Occipital lobe (tissue), 2 donors: ENCODE results near the gene RAB9B. TPM values are rescaled to one million over a fixed set of nuclear protein-coding genes. Genes with fewer than 3 reads are reported as not detected.
"Not testable (repeated sequence)": the region's sequence is repeated elsewhere in the genome, so short reads cannot be mapped to it uniquely, and the experiment has no call there.

ENCODE experiments used
- DNase-seq: peaks from one replicate; lab custom pipeline; 2025; lab: John Stamatoyannopoulos, UW
- total RNA-seq: library from RNA; depleted of rRNA; stranded (reverse); fragments of >200 nt; gene quantifications from one replicate; pipeline ENCODE4 v1.2.3, GENCODE V29; 2014

Gene RAB9B
- total RNA-seq, 1 donor from 2014 or later, result 36.3 TPM

GRCh38 chrX:103817101-103817500, 15.0 kb downstream of the RAB9B start:
- not testable (repeated sequence) for DNase-seq

GRCh38 chrX:103811858-103812257, 20.2 kb downstream of the RAB9B start:
- DNase-seq, result no peak

- no peak for DNase-seq
Measured at GRCh38 chrX:103806862-103807474, 25.1 kb downstream of the RAB9B start.

GRCh38 chrX:103805860-103806259, 26.2 kb downstream of the RAB9B start:
- DNase-seq, result no peak

- DNase-seq, result no peak
Measured at GRCh38 chrX:103800318-103800717, 31.7 kb downstream of the RAB9B start.

- no peak for DNase-seq
Measured at GRCh38 chrX:103797691-103798090, 34.4 kb downstream of the RAB9B start.

GRCh38 chrX:103794119-103794518, 37.9 kb downstream of the RAB9B start:
- no peak for DNase-seq

- no peak for DNase-seq
Measured at GRCh38 chrX:103793545-103793940, 38.5 kb downstream of the RAB9B start.

GRCh38 chrX:103792916-103793544, 39.0 kb downstream of the RAB9B start:
- DNase-seq, result no peak

- DNase-seq, result no peak
Measured at GRCh38 chrX:103791826-103792485, 40.1 kb downstream of the RAB9B start.

GRCh38 chrX:103791228-103791627, 40.8 kb downstream of the RAB9B start:
- DNase-seq, result no peak

- no peak for DNase-seq
Measured at GRCh38 chrX:103789004-103789403, 43.1 kb downstream of the RAB9B start.

GRCh38 chrX:103783971-103784370, 48.1 kb downstream of the RAB9B start:
- no peak for DNase-seq

GRCh38 chrX:103783196-103783595, 48.9 kb downstream of the RAB9B start:
- no peak for DNase-seq

GRCh38 chrX:103782640-103783039, 49.4 kb downstream of the RAB9B start:
- DNase-seq, result peak; percentile 19

GRCh38 chrX:103781706-103782105, 50.4 kb downstream of the RAB9B start:
- DNase-seq, result no peak

- no peak for DNase-seq
Measured at GRCh38 chrX:103781062-103781402, 51.0 kb downstream of the RAB9B start.

- peak; percentile 50 for DNase-seq
Measured at GRCh38 chrX:103780336-103781061, 51.6 kb downstream of the RAB9B start.

- peak; percentile 7 for DNase-seq
Measured at GRCh38 chrX:103779141-103779789, 52.8 kb downstream of the RAB9B start.

GRCh38 chrX:103776546-103776945, 55.5 kb downstream of the RAB9B start, which contains the start of gene PLP1:
PLP1 (plus strand) TSS chrX:103776840; CDS start chrX:103776996, 156 bp downstream.
- DNase-seq, result no peak

- DNase-seq, result peak; percentile 53
Measured at GRCh38 chrX:103774070-103774642, 57.9 kb downstream of the RAB9B start.
